HG03520 (cell line): ENCODE results near the gene GUCD1.

ENCODE experiments used
- ATAC-seq: cut with Tn5 transposase; IDR thresholded peaks from one replicate; pipeline ENCODE4 v1.9.1; 2021; ENCODE audit warnings: mild to moderate bottlenecking, moderate library complexity; ENCODE audit not compliant: unreplicated experiment

GUCD1 gene

DNA sequence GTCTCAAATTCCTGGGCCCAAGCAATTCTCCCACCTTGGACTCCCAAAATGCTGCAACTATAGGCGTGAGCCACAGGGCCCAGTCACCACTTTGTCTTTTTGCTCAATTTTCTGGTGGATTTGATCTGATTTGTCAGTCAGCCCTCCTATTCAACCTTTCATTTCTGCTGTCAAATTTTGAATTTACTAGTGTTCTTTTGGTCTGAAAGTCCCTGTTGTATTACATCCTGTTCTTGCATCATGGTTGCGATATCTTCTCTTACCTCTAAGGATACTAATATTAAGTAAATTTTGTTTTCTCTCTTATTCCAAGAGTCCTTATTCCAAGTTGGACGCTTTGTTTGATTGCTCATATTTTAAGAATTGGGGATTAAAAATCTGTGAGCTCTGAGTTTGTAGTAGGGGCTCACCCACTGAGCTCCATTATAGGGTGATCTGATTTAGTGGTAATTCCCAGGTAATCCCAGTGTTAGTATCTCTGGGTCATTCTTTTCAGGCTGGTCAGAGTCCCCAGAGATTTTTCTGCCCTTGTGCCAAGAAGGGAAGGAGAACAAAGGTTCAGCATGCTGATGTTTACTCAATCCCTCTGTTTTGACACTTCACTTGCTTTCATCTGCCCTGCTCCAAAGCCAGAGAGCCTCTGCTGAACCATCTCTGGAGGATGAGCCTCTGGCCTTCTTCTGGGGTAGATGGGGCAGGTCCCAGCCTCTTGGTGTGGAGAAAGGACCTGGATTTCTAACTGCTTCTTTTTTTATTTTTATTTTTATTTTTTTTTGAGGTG, 49.8 kb downstream of the GUCD1 start:
- no peak for ATAC-seq

DNA sequence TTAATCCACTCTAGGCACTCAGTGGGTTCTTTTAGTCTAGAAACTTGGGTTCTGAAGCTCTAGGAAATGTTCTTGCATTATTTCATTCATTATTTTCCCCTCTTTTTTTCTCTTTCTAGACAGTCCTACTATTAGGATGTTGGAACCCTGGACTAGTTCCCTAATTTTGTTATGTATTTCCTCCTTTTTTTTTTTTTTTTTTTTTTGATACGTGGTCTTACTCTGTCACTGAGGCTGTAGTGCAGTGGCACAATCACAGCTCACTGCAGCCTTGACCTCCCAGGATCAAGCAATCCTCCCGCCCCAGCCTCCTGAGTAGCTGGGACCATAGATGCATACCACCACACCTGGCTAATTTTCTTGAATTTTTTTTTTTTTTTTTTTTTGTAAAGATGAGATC, 50.4 kb downstream of the GUCD1 start:
- ATAC-seq = no peak

DNA sequence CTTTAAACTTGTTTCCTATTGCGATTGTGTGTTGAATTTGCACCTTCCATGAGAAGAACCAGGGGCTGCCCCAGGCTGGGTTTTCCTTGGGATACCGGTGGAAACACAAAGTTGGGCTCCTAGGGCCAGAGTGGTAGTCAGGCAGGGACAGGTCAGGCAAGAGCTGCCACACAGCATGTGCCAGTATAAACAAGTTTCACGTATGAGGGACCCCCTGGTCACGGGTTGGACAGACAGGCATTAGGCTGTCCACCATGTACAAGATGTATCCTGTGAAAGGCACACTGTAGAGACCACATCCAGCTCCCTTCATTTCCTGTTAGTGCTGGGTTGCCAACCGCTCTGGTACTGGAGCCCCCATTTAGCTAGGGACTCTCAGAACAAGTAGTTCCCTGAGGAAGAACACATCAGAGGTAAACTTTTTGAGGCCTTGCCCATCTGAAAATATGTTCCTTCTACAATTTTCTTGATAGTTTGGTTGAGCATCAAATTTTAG, 51.0 kb downstream of the GUCD1 start:
- ATAC-seq = no peak

DNA sequence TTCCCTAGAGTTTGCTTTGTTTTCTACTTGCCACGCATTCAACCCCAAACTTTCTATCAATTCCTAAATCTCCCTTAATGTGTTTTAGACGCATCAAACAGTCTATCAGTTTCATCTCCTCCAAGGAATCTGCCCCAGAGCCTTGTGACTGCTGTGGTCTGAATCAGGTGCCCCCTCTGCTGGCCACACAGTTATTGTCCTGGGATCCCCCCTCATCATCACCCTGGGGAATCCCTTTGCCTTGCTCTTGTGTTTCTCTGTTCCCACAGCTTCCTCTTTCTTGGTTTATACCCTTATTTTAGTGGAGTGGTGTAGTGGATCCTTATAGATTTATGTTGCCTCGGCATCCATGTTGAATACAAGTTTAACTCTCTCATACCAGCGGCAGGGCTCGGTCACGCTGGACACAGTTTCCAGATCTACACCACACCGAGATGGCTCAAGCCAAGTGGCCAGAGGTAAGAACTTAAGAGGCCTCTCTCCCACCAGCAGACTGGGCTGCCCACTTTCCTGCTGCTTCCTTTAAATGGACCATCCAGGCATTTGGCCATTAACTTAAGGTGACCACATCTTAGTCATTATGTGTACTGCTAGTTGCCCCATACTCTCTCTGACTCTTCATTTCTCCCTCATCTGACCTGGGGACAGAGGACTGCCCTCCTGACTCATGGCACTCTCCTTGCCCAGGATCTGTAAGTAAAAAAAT, 51.6 kb downstream of the GUCD1 start:
- peak; percentile 46 for ATAC-seq

DNA sequence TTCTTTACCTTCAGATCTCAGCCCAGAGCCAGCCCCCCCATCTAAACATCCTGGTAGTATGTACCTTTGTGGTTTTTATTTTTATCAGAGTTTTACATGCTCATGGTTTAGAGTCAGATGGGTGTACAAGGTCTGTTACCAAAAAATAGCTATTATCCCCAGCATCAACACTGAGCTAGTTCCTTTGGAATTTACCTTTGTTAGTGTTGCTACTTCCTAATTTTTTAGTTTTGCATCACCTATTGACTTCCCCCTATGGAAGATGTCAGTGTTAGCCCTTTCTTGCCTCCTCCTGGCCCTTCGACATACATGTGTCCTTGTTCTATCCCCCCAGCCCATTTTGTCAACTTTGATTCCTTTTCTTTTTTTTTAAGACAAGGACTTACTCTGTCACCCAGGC, 52.4 kb downstream of the GUCD1 start:
- no peak for ATAC-seq

DNA sequence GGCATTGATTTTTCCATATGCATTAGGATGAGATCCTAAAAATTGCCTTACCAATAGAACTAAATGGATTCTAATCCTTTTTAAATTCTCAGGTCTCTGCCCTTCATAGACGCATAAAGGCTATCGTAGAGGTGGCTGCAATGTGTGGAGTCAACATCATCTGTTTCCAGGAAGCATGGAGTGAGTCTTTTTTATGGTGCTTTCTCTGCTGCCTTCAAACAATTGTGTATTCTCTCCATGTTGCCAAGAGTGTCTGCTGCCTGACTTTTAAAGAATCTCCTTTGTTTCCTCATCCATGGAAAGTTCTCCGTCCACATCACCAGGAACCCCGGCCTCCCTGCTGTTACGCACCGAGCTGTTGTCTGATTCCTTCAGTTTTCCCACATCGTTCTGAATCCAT, 52.9 kb downstream of the GUCD1 start:
- no peak for ATAC-seq

DNA sequence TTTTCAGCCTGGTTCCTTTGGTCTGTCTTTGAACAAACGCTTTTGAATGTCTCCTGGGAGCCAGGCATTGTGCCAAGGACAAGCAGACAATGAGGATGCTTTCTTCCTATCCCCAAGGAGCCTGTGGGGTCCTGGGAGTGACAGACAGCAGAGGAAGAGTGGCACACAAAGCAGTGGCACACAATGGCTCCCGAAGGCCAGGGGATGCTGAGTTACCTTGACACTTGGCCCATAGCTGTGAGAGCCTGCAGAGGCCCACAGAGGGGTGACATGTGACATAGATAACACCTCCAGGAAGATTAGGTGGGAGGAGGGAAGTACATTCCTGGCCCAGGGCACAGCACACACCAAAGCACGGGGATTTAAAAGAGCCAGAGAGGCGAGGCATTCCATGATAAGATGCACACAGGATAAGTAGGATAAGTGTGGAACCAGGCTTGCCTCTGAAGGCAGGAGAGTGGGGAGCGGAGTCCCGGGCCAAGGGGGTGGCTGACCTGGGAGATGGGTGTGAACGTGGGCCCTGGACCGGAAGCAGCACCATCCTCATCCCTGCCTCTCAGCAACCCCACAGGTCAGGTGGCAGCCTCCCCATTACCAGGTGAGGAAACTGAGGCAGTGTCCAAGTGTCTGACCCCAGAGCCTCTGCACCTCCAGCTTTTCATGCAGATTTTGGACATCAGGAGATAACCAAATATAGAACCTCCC, 53.5 kb downstream of the GUCD1 start:
- ATAC-seq = no peak

DNA sequence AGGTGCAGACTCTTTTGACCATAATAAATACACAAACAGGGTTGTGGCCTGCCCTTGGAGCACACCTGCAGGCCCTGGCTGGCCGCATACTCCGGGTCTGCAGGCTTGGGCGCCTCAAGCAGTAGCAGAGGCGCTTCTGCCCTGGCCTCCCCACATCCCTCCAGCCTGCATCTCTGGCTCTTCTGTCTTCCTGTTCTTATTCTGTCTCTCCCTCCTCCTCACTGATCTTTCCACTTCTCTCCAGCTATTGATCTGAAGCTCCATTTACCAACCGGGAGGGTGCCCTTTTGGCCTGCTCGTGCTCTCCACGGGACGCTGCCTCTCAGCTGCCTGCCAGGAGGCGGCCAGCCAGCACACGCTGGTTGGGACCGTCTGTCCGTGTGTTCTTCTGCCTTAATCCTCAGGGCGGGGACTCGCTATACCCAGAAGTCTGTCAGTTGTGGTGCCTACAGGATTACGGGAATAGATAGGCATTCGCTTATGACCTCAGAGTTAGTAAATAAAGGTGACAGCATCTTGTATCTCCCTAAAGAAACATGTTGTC, 54.6 kb downstream of the GUCD1 start:
- ATAC-seq = no peak

DNA sequence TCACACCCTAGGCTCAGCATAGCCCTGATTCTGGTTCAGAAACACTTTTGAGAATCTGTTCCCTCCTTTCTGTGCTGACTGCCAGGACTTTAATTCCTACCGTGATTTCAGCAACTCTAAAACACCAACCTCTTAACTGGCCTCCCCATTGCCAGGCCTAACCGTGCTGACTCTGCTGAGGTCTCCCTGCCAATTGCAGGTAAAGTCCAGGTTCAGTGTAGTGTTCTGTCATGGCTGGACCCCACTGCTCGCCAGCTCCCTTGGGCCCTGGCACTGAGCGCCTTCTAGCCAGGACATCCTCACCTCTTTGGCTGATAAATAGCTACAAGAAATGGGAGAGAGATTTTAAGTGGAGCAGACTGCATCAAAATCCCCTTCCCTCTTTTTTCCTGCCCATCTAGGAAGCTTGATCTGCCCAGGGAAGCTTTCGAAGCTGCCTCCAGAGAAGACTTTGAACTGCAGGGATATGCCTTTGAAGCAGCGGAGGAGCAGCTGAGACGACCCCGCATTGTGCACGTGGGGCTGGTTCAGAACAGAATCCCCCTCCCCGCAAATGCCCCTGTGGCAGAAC, 55.1 kb downstream of the GUCD1 start:
- no peak for ATAC-seq

DNA sequence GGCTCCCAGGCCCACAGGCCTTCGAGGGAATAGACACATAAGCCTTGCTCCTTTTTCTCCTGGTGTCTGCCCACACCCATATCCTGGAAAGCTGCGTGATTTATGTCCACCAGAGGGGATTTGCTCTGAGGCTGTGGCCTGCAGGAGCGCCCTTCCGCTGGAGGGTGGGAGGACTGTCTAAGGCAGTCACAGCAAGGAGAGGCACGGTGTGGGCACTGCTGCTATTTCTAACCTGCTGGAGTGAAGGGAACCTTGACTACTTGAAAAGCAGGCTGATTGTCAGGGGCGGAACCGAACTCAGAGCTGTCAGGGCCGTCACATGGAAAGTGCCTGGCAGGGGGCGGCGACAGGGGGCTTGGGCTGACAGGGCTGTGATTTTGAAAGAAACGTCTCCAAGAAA, 56.1 kb downstream of the GUCD1 start:
- no peak for ATAC-seq

DNA sequence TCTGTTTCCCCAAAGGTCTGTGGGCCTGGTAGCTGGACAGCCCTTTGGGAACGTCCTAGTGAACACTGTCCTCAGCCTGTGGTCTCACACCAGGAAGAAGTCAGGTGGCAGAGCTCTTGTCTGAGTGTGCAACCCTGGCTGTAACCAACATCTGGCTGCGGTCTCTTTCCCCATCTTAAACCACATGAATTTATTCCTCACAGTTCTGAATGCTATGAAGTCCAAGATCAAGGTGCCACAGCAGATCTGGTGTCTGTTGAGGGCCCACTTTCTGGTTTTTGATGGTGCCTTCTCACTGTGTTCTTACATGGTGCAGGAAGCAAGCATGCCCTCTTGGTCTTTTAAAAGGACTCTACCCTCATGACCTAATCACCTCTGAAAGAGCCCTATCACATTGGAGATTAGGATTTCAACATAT, 57.1 kb downstream of the GUCD1 start:
- no peak for ATAC-seq

DNA sequence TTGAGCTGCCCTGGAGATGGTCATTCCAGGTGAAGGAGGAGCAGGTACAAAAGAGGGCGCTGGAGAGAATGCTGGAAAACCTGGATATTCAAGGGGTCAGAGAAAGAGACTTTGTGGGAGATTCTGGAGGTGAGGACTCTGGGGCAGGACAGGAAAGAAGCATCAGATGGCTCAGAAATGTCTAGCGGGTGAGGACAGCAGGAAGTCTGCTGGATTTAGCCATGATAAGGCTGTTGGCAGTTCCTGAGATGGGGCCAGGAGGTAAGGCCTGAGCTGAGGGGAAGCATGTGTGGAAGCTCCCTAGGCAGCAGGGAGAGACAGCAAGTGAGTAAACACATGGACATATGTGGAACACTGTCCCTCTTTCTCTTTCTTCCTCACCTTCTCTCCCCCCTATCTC, 58.3 kb downstream of the GUCD1 start:
- ATAC-seq = no peak

DNA sequence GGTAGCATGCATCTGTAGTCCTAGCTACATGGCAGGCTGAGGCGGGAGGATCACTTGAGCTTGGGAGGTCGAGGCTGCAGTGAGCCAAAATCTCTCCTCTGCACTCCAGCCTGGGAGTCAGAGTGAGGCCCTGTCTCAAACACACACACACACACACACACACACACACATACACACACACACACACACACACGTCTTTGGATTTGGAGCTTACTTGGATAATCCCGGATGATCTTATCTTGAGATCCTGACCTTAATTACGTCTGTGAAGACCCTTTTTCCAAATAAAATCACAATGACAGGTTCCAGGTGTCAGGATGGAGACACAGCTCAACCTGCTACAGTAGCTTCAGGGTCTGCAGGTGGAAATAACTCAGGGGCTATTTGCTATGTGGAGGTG, 58.7 kb downstream of the GUCD1 start:
- no peak for ATAC-seq

DNA sequence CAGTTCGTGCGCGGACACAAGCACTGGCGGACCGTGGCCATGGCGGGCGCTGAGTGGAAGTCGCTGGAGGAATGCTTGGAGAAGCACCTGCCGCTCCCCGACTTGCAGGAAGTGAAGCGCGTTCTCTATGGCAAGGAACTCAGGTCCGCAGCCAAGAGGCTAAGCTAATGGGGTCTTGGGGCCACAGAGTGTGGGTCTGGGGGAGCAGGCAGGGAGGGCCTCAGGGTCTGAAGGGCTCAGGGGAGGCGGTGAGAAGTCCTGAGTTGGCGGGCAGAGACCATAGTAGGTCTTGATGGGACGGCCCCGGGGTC, 59.6 kb downstream of the GUCD1 start:
- no peak for ATAC-seq

DNA sequence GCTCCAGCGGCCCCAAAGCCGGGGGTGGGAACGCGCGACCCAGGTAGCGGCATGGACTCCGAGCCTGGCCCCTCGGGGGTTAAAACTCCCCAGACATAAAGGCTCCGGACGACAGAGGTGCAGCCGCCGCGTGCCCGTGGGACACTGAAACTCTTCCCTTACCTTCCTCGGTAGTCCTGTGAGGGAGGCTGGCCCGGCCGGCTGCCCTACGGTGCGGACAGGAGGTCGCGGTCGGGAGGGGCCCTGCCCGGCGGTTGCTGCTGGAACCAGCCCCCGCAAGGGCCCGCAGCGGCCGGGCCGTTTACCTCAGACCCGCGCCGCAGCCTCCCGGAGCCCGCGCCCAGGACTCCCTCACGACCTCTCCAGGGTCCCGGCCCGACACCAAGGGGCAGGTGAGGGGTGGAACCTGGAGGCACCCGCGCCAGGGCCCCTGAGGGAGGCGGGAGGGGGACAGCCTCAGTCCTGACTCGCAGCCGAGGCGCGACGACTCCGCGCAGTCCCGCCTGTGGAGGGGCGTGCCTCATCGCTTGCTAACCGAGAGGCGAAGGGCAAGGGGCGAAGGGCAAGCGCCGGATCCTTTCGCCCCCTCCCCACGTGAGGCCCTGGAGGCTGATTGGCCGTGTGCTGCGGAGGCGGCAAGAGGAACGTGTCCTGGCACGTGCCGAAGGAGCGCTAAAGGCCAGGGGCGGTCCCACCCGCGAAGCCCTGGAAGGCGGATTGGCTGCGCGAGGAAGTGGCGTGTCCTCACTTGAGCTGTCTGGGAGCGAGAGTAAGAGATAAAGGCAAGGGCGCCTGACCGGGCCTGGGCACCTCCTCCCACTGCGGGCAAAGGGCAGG, 60.2 kb downstream of the GUCD1 start, which contains the start of gene UPB1:
Gene UPB1 (plus strand): TSS at position 805 of the 837 bp plus-strand sequence. CDS start 72 bp downstream, outside the sequence.
- ATAC-seq = no peak

DNA sequence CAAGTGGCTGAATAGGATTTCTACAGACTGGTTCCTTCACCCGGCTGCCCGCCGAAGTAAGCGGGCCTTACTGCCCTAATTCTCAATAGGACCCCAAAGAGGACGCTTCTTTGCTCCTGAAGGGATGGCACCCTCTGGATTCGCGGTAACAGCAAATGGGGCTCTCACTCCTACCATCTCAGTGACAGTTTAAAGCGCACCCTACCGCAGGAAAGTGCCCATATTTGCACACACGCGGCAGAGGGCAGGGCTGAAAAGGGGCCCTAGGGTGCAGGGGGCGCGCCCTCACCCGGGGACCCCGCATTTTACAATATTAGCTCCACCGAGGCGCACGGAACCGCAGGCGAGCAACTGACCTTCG, 60.8 kb downstream of the GUCD1 start:
- no peak for ATAC-seq

DNA sequence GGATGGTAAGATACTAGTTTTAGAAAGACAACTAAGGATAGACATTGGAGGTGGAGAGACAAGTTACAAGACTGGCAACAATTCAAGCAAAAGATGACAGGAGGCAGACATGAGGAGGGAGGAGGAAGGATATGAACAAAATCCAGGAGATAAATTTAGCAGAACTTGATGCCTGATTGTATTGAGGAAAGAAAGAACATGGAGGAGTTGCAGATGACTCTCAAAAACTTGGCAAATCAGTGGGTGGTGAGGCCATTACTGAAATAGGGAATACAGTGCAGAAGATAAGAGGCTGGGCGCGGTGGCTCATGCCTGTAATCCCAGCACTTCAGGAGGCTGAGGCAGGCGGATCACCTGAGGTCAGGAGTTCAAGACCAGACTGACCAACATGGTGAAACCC, 62.5 kb downstream of the GUCD1 start:
- no peak for ATAC-seq
